ENCODE data around the gene GNAO1.
A peak's percentile ranks its signal among the peaks of the same experiment; 100 is the strongest.

Gene GNAO1

DNA sequence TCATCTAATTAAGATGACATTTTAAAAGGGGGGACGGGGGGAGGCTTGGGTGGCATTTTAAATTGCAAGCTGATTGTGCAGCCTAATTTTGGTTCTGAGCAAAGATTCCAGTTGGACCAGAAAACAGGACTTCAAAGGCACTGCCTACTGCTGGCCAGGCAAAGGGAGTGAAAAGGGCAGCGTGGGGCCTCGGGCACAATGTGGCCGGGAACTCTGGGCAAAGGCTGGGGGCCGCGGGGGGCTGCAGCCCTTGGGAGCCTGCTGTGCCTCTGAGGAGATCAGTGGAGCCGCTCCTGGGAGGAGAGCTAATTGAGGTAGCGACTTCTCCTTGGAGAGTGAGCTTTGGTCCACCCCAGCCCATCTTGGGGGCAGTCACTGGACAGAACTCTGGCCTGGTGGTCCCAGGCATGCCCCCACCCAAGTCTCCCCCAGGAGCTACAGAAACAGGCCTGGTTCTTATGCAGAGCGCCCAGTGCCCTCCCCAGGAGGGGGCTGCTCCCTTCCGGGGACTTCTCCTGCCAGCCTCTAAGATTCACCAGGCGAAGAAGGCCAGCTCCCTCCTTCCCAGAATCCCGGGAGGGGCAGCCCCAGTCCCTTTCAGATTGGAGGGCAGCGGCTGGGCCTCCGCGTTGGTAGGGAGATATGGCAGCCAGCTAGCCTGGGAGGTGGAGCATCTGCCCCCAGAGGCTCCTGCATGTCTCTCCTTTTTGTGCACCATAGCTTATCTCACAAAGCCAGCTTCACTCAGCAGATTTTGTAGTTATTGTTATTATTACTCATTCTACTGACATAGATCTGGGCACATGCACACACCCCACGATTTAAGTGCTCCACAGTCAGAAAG, 115.6 kb downstream of the GNAO1 start:
- FAIRE-seq (no peak), DNase-seq (ENCODE audit: insufficient read length, low spot score) (no peak)

DNA sequence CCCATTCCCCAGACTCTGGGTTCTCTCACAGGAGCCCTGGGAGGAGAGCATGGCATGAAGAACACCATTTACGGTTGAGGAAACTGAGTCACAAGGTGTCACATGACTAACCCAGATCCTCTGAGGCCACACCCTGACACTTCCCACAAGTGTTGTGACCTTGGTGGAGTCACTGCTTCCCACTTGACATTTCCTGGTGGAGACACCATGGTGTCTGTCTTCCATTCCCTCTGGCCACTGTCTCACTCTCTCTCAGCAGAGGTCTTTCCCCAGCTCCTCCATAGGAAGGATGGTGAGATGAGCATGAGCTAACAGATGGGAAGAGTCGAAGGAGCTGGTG, 116.2 kb downstream of the GNAO1 start:
- DNase-seq (ENCODE audit: insufficient read length, low spot score): no peak
- FAIRE-seq: no peak

DNA sequence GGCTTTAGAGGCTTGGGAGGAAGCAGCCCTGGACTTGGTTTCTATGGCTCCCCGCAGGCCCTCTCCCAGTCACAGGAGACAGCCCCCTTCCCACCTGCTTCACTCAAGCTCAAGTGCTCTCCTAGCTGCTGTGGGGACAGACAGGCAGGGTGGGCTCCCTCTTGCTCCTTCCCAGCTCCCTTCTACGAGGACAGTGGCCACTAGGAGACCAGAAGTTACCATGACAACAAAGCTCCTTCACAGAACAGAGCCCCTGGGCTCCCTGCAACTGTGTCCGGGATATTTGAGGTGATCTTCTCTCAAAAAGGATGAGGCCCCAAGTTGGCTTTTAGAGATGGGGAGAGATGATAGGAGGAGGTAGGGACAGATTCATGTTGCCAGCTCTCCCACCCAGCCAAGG, 117.7 kb downstream of the GNAO1 start:
- DNase-seq (ENCODE audit: insufficient read length, low spot score) (no peak), FAIRE-seq (no peak)

DNA sequence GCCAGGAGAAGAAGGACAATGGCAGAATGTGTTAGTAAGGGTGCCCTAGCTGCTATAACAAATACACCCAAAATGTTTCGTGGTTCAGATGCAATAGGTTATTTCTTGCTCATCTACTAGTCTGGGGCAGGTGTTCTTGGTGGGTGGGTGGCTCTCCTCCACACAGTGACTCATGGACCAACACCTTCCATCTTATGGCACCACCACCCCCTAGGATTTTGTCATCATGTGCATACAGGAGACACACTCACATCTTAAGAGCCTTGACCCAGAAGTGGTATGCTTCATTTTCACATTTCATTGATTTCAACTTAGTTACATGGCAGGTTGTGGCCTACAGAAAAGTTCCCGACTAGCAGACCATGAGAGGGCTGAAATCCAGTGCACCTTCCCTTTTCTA, 119.4 kb downstream of the GNAO1 start:
- FAIRE-seq: no peak
- no peak for DNase-seq (ENCODE audit: insufficient read length, low spot score)

DNA sequence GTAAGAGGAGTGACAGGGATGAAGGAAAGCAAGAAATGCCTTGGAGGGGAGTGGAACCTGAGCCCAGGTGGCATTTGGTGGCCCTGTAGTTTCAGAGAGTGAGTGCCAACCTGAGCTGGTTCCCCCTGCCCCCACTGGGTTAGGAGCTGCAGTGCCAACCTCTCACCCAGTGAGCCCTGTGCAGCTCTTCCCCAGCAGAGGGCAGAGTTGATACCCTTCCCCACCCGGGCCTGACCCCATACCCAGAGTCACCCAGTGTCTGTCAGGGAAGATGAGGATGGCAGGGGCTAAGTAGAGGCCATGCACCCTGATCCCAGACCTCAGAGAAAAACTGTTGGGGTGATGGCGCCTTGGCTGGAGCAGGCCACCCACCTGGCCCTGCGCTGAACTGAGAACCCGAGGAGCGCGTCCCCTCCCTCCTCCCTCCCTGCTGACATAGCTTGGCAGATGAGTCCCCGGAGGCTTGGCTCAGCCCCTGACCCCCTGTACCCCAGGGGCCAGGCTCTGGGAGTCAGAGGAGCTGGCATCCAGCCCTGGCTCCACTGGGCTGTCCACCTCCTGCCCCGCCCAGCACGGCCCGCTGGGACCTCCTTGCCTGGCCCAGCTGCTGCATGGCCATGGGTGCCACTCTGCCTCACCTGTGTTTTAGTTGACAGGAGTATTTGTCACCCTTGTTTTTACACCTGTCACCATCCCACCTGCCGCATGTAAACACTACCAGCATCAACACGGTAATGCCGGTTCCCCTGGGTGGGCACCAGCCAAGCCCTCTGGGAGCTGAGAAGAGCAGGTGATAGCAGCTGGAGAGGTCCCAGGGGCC, 120.1 kb downstream of the GNAO1 start:
- no peak for FAIRE-seq
- DNase-seq (ENCODE audit: insufficient read length, low spot score): no peak

DNA sequence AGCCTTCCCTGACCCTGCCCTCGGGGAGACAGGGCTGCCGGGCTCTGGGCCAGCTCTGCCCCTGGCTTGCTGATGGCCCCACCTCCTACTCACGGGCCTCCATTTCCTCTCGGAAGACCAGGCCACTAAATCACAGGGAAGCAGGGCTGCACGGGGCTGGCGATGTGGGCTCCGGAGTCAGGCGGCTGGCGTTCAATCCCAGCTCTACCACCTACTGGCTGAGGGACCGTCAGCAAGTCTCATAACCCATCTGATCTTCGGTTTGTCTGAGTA, 120.7 kb downstream of the GNAO1 start:
- no peak for DNase-seq (ENCODE audit: insufficient read length, low spot score)
- no peak for FAIRE-seq

DNA sequence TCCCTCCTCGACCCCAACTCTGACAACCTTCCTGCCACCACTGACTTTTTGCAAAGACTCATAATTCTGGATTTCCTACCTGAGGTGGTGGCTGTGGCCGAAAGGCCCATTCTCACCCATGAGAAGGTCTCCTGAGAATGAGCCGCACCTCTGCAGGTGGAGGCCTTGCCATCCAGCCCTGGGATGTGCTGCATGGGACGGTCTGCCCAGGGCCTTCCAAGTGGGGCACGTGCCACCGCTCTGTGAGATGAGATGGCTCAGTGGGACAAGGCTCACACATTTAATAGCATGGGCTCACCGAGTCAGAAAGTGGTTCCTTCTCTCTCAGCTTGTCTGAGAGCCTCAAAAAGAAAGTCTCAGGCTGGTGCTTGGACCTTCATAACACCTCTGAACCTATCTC, 121.3 kb downstream of the GNAO1 start:
- no peak for FAIRE-seq
- DNase-seq (ENCODE audit: insufficient read length, low spot score): no peak

DNA sequence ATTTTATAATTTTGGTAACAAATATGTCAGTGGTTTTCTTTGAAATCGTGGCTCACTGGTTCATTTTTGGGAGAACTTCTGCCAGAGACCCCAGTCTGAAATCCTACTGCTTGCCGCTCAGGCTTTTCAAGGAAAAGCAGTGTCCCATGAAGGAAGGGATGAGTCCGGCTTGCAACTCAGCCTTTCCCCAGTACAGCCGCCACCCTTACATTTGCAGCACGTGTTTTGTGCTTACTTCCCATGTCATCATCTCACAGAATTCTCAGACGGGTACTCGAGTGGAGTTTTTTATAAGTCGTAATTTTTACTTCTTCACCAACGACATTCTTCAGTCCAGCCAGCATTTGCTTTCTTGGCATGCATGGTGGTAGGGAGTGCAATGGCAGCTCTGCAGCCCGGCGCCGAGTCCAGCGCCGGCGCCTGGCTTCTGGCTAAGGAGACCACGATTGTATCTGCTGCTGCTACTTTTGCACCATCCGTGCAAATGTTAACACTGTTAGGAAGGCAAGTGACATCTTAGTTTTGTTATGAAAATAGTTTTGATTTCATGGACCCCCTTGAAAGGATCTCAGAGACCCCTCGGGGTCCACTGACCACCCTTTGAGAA, 123.1 kb downstream of the GNAO1 start:
- FAIRE-seq (no peak), DNase-seq (ENCODE audit: insufficient read length, low spot score) (no peak)

DNA sequence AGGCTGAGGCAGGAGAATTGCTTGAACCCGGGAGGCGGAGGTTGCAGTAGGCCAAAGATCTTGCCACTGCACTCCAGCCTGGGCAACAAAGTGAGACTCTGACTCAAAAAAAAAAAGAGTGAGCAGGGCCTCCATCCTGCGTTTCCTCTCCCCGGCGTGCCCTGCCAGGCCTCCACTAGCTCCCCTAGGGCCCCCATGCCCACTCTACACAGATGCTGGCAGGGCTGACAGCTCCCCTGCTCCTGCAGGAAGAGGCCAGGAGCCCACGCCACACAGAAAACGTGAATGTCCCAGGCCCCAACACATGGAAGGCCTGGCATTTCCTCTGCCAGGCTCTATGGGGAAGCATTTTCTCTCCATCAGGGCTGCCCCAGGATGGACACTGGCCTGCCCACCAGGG, 124.7 kb downstream of the GNAO1 start:
- no peak for DNase-seq (ENCODE audit: insufficient read length, low spot score)
- FAIRE-seq: no peak

DNA sequence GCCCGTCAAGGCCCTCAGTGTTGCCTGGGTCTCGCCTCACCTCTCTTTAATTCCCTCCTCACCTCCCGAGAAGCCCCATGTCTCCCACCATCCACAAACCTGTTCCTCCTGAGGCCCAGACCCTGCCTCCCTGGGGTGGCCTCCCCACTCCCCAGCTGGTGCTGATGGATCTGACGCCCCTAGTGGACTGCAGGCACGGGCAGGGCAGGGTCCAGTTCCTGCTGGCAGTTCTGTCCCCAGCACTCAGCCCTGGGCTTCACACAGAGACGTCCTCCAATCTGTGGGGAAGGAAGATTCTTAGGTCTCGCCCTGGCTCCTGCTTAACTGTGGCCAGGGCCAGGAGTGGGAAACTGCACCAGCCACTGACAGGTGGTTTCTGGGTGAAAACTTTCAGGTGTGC, 125.3 kb downstream of the GNAO1 start:
- no peak for DNase-seq (ENCODE audit: insufficient read length, low spot score)
- no peak for FAIRE-seq

DNA sequence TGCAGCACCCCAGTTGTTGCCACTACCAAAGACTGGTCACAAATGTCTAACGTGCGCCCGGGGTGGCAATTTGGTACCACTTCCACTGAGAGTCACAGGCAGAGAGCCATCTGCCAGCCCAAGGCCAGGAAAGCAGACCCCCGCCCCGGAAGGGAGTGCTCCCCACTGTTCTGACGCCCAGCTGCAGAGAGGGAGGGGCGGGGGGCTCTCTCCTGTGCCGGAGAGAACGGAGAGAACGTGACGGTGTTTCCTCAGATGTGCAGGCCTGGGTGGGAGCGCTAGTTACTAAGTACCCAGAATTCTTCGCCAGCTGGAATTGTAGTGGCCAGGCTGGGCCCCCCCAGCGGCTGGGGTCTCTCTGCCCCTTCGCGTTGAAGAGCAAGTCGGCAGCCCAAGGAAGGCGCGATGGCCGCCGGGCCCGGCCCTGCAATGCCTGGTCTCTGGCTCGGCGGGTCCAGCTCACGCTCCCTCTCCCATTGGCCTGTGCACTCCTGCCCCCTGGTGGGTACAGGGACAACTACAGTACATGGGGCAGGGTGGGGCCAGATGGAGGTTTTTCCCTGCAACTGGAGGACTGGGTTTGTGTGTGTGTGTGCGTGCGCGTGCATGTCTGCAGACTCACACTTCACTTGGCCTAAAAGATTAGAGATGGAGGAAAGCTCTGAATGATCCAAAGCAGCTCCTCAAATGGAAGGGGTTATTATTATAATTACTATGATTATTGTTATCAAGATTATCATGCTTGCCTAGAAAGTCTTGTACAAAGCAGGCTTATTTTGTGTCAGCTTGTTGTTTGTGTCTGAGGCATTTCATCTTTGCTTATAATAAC, 126.9 kb downstream of the GNAO1 start:
- FAIRE-seq: peak; percentile 71
- DNase-seq (ENCODE audit: insufficient read length, low spot score): peak; percentile 91

DNA sequence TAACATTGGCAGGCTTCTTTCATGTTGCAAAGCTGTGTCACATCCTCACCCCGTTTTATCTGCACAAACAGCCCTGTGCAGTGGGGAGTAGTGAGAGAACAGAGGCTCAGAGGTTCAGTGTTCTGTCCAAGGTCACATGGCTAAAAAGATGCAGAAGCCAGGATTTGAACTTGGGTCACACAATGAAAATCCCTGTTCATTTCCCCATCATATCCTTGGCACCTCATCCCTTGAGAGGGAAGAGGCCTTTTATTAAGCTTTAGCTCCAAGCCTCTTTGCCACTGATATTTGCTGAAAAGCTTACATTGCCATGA, 127.5 kb downstream of the GNAO1 start:
- FAIRE-seq: no peak
- DNase-seq (ENCODE audit: insufficient read length, low spot score): no peak

DNA sequence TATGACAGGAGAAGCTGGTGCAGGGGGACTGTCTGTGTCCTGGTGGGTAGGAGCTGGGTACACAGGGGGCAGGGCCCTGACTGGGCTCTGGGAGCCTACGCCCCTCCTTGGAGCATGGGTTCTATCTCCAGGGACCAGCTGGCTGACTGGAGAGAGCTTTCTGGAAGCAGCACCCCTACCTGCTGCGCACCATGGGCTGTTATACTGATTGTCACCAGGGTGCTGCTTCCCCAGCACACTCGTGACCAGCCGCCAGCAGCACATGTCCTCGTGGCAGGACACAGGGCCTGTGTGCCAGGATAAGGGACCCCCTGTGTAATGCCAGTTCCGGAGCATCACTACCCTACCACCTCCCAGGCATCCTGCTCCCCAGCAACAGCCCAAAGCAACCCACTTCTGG, 128.1 kb downstream of the GNAO1 start:
- DNase-seq (ENCODE audit: insufficient read length, low spot score): no peak
- FAIRE-seq: no peak

DNA sequence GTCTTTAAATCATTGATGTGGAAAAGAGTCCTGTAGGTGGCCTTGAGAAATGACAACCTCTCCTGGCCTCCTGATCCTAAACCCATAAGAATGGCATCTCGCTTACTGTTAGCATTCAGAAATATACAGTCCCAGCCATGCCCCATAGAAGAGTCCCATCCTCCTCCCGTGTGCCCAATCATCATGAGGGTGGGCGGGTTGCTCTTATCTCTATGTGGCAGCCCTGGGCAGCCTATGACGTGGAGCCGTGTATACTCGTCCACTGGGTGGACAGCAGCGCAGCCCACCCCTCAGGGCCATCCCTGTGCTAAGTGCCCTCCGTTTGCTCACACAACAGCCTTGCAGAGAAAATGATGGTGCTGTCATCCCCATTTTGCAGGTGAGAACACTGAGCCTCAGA, 128.8 kb downstream of the GNAO1 start:
- no peak for FAIRE-seq
- no peak for DNase-seq (ENCODE audit: insufficient read length, low spot score)

DNA sequence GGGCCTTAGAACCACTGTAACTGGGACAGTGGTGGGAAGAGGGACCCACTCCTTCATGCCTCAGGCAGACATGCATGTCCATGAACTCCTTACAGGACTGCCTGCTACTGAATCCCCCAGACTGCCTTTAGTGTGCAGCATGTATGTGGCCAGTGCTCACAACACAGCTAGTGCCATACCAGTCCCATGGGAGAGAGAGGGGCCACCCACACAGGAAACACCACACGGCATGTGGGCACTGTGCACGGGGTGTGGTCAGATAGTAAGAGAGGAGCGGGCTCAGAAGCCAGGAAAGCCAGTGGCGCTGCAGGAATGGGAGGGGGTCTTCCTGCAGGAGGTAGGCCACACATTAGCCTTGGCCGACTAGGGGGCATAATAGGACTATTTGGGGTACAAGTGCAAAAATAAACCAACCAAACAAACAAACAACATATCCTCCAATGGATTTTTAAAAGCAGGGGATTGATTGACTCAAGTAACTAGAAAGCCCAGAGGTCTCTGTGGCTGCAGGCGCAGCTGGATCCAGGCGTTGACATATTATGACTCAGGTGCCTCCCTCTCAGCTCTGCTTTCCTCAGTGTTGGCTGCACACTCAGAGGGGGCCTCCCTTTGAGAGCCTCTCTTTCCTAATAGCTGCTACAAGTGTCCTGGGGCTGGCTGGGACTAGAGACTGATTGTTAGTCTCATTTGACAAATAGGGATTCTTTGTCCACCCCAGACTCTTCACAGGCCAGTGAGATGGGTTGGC, 129.7 kb downstream of the GNAO1 start:
- FAIRE-seq (no peak), DNase-seq (ENCODE audit: insufficient read length, low spot score) (no peak)

DNA sequence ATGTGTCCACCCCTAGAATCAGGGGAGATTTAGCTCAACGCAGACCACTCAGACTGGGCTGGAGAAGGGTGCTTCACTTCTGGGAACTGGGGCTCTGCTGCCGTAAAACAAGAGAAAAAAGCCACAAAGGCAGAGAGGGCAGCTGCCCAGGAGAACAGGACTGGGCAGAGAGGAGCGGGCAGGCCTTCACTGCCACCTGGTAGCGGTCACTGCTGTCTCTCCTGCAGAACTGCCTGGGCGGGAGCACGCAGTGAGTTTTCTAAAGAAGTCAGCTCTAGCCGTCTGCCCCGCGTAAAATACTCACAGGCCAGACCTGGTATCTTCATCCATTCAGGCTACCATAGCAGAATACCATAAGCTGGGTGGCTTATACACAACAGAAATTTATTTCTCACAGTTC, 130.3 kb downstream of the GNAO1 start:
- DNase-seq (ENCODE audit: insufficient read length, low spot score) (no peak), FAIRE-seq (no peak)

DNA sequence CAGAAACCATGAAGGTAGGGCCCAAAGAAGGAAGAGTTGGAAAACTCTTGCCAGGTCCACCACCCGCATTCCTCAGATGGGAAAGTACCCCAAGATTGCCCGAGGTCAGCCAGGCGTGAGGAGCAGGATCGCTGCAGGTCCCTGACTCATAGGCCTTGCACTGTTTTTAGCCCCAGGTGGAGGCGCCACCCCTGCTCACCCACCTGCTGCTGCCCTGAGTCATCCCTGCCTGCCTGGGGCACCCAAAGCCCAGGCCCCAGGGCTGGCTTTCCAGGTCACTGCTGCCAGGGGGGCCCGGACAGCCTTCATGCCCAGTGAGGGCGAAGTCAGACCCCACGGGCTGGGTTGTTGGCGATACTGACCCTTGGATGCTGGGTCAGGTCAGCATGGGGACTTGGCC, 133.1 kb downstream of the GNAO1 start:
- DNase-seq (ENCODE audit: insufficient read length, low spot score) (no peak), FAIRE-seq (no peak)

DNA sequence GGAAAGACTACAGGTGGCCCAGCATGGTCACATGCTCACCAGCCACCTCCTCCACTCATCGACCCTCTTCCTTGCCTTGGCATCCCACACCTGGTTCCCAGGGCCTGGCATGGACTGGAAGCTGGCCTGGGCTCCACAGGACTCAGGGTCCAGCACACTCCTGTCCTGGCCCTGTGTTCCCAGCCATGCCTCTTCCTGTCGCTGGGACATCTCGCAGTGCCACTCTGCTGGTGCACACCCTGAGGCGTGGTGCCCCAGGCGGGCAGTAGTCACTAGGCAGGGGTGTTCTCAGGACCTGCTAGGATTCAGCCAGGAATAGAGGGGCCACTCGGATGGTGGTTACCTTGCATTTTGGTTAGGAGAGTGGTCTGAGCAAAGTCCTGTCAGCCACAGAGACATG, 134.7 kb downstream of the GNAO1 start:
- no peak for DNase-seq (ENCODE audit: insufficient read length, low spot score)
- FAIRE-seq: no peak

DNA sequence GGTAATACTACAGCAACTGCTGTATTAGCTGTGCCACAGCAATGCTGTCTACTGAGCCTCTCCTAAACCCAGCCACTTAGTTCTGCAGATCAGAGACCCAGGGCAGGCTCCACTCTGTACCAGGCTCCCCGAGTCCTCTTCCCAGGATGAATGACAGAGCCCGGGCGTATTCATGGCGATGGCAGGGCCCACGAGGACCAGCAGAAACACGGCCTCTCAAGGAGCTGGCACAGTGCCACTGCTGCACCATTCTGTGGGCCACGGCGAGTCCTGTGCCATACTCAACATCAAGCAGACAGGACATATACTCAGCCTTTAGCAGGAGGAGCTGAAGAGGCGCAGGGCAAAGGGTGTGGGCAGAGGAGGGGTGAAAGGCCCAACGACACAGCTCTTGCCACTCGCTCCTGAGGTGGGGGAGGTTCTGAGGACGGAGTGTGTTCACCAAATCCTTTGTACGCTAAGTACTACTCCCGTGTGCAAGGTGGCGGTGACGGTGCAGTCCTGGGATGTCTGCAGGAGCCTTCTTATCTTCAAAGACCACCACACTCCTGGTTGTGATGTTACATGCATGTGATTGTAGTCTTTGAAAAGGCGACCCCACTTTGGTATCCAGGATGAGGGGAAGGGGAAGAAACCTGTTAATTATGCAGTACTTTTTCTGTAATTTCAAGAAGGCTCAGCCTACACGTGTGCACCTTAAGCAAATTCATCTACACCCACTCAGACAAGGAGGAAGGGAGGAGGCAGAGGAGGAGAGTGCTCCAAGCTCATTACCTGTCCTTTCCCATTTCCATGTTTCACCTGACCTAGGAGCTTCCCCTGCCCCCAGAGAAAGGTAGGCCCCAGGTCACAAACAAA, 136.0 kb downstream of the GNAO1 start:
- no peak for FAIRE-seq
- no peak for DNase-seq (ENCODE audit: insufficient read length, low spot score)

DNA sequence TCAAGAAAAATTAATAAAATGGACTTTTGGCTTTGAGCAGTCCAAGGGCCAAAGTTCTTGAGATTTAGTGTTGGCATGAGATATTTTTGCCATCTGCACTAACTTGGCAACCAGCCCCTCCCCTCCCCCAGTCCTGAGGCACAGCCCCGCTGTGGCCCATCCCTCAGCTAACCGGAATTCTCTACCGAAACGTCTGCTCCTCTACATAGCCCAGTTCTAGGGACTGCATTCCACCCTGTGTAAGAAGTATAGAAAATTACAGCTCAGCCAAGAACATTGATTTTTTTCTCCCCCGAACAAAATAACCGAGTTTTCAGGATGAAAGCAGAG, 136.6 kb downstream of the GNAO1 start:
- no peak for FAIRE-seq
- DNase-seq (ENCODE audit: insufficient read length, low spot score): no peak
